Endodermal cell (in vitro differentiated cells): ENCODE data around the gene CDKN2A. TPM values are rescaled to one million over a fixed set of nuclear protein-coding genes. Genes with fewer than 3 reads are reported as not detected.

Experiments
- DNase-seq: peaks from one replicate; pipeline ENCODE4 v3.0.0-alpha.2; 2017
- H3K27ac ChIP-seq: 2 replicates; pipeline ENCODE4 v1.5.1; 2013; ENCODE audit warnings: mild to moderate bottlenecking, low read depth, low read length, moderate library complexity
- H3K27me3 ChIP-seq: 2 replicates; pipeline ENCODE4 v1.6.1; 2013; ENCODE audit warnings: mild to moderate bottlenecking, low read length, moderate library complexity; ENCODE audit not compliant: insufficient read depth, control insufficient read depth, poor library complexity, severe bottlenecking
- H3K36me3 ChIP-seq: 2 replicates; pipeline ENCODE4 v1.7.0; 2013; ENCODE audit warnings: mild to moderate bottlenecking, low read length, moderate library complexity; ENCODE audit not compliant: control insufficient read depth, insufficient read depth
- H3K4me1 ChIP-seq: one replicate; pipeline ENCODE4 v1.7.0; 2013; ENCODE audit warnings: low read length; ENCODE audit not compliant: control insufficient read depth, insufficient read depth
- H3K4me3 ChIP-seq: 2 replicates; pipeline ENCODE4 v1.5.1; 2013; ENCODE audit warnings: mild to moderate bottlenecking, low read length, moderate library complexity
- H3K9ac ChIP-seq: 2 replicates; pipeline ENCODE4 v1.6.1; 2013; ENCODE audit warnings: mild to moderate bottlenecking, low read length, moderate library complexity; ENCODE audit not compliant: poor library complexity, severe bottlenecking; ENCODE audit errors: extremely low read depth
- H3K9me3 ChIP-seq: 2 replicates; pipeline ENCODE4 v1.6.1; 2013; ENCODE audit warnings: mild to moderate bottlenecking, low read length, moderate library complexity; ENCODE audit not compliant: control insufficient read depth
- H3K27ac Mint-ChIP-seq: 2 replicates; pipeline ENCODE4 v1.8.0; 2020; ENCODE audit warnings: mixed read lengths
- H3K27me3 Mint-ChIP-seq: 2 replicates; pipeline ENCODE4 v1.8.0; 2021; ENCODE audit warnings: mild to moderate bottlenecking, mixed read lengths; ENCODE audit not compliant: insufficient read depth
- H3K36me3 Mint-ChIP-seq: 2 replicates; pipeline ENCODE4 v1.8.0; 2020; ENCODE audit warnings: low read depth, mixed read lengths
- H3K4me1 Mint-ChIP-seq: 2 replicates; pipeline ENCODE4 v1.8.0; 2020; ENCODE audit warnings: mixed read lengths
- H3K4me3 Mint-ChIP-seq: 2 replicates; pipeline ENCODE4 v1.8.0; 2020; ENCODE audit warnings: mild to moderate bottlenecking, moderate library complexity, mixed read lengths
- H3K9me3 Mint-ChIP-seq: 2 replicates; pipeline ENCODE4 v1.8.0; 2020; ENCODE audit warnings: mild to moderate bottlenecking, mixed read lengths
- CTCF ChIP-seq: fragments of 200-600 bp; sonication (generic); conservative IDR thresholded peaks from 2 replicates; pipeline ENCODE4 v1.5.0; 2021; ENCODE audit warnings: antibody characterized with exemption, mild to moderate bottlenecking
- WGBS, 2 experiments: methylation state at CpG; one replicate each; pipeline versions ENCODE4 v1.1.5 to v1.1.7; 2013; ENCODE audit warnings: missing lambda C conversion rate in 2 of 2, mixed read lengths in 1 of 2; ENCODE audit not compliant: insufficient coverage in 1 of 2, insufficient read length in 1 of 2; 5-methylcytosine and 5-hydroxymethylcytosine counted together
- total RNA-seq, 2 donors: library from RNA; stranded (reverse); fragmentation: NEBNext Ultra II Directional in 1 of 2; extraction: Animal tissue kit (Norgen Biotek cat#: 25700) in 1 of 2; gene quantifications; 2 replicates in 1 of 2; 3 replicates in 1 of 2; pipeline ENCODE4 v1.2.1, GENCODE V29; 2021

The CDKN2A gene
- total RNA-seq, 2 donors from 2014 or later, result 1.9 to 6.7 TPM

GRCh38 chr9:21995666-21996398, 1.6 kb upstream of the CDKN2A start:
- Mint-ChIP-seq H3K4me3 (peak overlapping the region; percentile 64), H3K27ac (no peak overlapping the region), H3K9me3 (no peaks in the 10 kb centered on the region), H3K36me3 (no peaks in the 10 kb centered on the region), H3K4me1 (peaks cover 14% of the 10 kb centered on the region), H3K27me3 (peaks cover 85% of the 10 kb centered on the region)
- Histone ChIP-seq H3K27ac (no peak overlapping the region), H3K4me3 (peak overlapping the region; percentile 87), H3K36me3 (no peaks in the 10 kb centered on the region), H3K9me3 (no peaks in the 10 kb centered on the region), H3K9ac (peak overlapping the region; percentile 56), H3K27me3 (peaks cover 96% of the 10 kb centered on the region), H3K4me1 (no peaks in the 10 kb centered on the region)
- peak; percentile 84 for DNase-seq
- peak; percentile 47 for TF ChIP-seq CTCF
- WGBS, 2 experiments, result 6 to 17% methylated on average over 16 to 54 of the region's 54 CpGs

DNA sequence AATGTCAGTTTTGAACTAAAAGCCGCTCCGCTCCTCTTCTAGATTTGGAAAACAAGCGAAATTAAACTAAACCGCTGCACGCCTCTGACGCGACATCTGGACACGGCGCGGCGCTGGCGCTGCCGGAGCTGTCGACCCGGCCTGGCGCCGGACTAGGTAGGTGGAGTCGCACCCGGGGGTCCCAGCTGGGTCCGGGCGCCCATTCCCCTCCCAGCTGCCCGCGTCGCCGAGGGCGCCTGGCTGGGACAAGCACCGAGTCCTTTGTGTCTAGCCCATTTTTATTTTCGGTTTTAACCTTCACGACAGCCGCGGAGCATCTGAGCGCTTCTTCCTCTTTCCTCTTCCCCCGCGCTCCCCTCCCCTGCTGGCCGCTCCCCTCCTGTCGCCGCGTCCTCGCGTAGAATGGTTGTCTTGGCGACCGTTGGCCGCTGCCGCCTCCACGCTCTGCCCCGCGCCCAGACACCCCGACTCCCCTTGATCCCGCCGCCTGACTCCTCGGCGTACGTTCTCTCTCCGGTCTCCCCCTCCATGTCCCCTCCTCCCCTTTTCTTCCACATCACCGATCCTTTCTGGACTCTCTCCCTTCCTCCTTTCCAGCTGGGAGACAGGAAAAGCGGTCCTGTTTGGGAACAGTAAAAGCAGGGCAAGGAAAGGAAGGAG, 944 bp upstream of the CDKN2A start:
- Mint-ChIP-seq H3K4me3 (peak overlapping the region; percentile 64), H3K27me3 (peaks cover 87% of the 10 kb centered on the region), H3K36me3 (no peaks in the 10 kb centered on the region), H3K27ac (no peak overlapping the region), H3K4me1 (peaks cover 14% of the 10 kb centered on the region), H3K9me3 (no peaks in the 10 kb centered on the region)
- H3K27me3 ChIP-seq, result peaks cover 96% of the 10 kb centered on the region
- H3K9ac ChIP-seq, result peak overlapping the region; percentile 56
- TF ChIP-seq CTCF, result no peak
- peak; percentile 89 for DNase-seq
- H3K36me3 ChIP-seq, result no peaks in the 10 kb centered on the region
- WGBS, 2 experiments, result 0% methylated on average over 5 to 56 of the region's 56 CpGs
- peak overlapping the region; percentile 87 for H3K4me3 ChIP-seq
- no peak overlapping the region for H3K27ac ChIP-seq
- H3K9me3 ChIP-seq, result no peaks in the 10 kb centered on the region
- H3K4me1 ChIP-seq, result no peaks in the 10 kb centered on the region

GRCh38 chr9:21994556-21995005, 389 bp upstream of the CDKN2A start, which contains the start of gene CDKN2B-AS1:
Gene CDKN2B-AS1, plus strand, starts transcription at chr9:21994791.
- Mint-ChIP-seq H3K9me3 (no peaks in the 10 kb centered on the region), H3K36me3 (no peaks in the 10 kb centered on the region), H3K4me1 (peaks cover 18% of the 10 kb centered on the region), H3K27ac (no peak within 1 kb of the TSS), H3K27me3 (peaks cover 87% of the 10 kb centered on the region), H3K4me3 (peak within 1 kb of the TSS; percentile 64)
- Histone ChIP-seq H3K9me3 (no peaks in the 10 kb centered on the region), H3K4me1 (no peaks in the 10 kb centered on the region), H3K27me3 (peaks cover 96% of the 10 kb centered on the region), H3K4me3 (peak within 1 kb of the TSS; percentile 87), H3K36me3 (no peaks in the 10 kb centered on the region), H3K9ac (peak within 1 kb of the TSS; percentile 56), H3K27ac (no peak within 1 kb of the TSS)
- 0% methylated on average over 17 to 42 of the region's 43 CpGs for WGBS, 2 experiments
- peak; percentile 79 for DNase-seq
- TF ChIP-seq CTCF, result no peak
